HEK293T (cell line): Measurements from ENCODE around the gene TCHH.

Source experiments
- CTCF ChIA-PET: fragments of 350-600 bp; formaldehyde crosslinking; extraction: SDS; loops from one replicate; lab custom pipeline; 2021; ENCODE audit warnings: antibody characterized with exemption, inconsistent platforms; lab: Yijun Ruan, JAX
- POLR2A ChIA-PET: fragments of 350-600 bp; formaldehyde crosslinking; extraction: SDS; loops from one replicate; lab custom pipeline; 2020; ENCODE audit warnings: antibody characterized with exemption, inconsistent platforms; lab: Yijun Ruan, JAX
- DNase-seq: peaks from one replicate; pipeline ENCODE4 v3.0.0; 2012; ENCODE audit warnings: mixed read lengths; ENCODE audit errors: extremely low spot score
- ARNT ChIP-seq: fragments of 450-650 bp; IDR thresholded peaks from 2 replicates; pipeline ENCODE4 v1.6.1; 2017; ENCODE audit warnings: mild to moderate bottlenecking
- BHLHE40 ChIP-seq: fragments of 450-650 bp; IDR thresholded peaks from 2 replicates; pipeline ENCODE4 v1.6.1; 2016; ENCODE audit warnings: mild to moderate bottlenecking, moderate library complexity, borderline replicate concordance
- CTBP1 ChIP-seq: fragments of 450-650 bp; IDR thresholded peaks from 2 replicates; pipeline ENCODE4 v1.6.1; 2016; ENCODE audit warnings: borderline replicate concordance
- ELF4 ChIP-seq: fragments of 450-650 bp; IDR thresholded peaks from 2 replicates; pipeline ENCODE4 v1.6.1; 2017; ENCODE audit warnings: antibody characterized with exemption
- FOXA1 ChIP-seq: fragments of 450-650 bp; IDR thresholded peaks from 2 replicates; pipeline ENCODE4 v1.6.1; 2016; ENCODE audit warnings: mild to moderate bottlenecking
- FOXK2 ChIP-seq: fragments of 450-650 bp; IDR thresholded peaks from 2 replicates; pipeline ENCODE4 v1.6.1; 2016; ENCODE audit warnings: mild to moderate bottlenecking
- FOXM1 ChIP-seq: fragments of 450-650 bp; IDR thresholded peaks from 2 replicates; pipeline ENCODE4 v1.6.1; 2017; ENCODE audit warnings: mild to moderate bottlenecking, borderline replicate concordance
- HDGF ChIP-seq: fragments of 450-650 bp; IDR thresholded peaks from 2 replicates; pipeline ENCODE4 v1.6.1; 2017; ENCODE audit warnings: antibody characterized with exemption, borderline replicate concordance
- L3MBTL2 ChIP-seq: fragments of 450-650 bp; conservative IDR thresholded peaks from 2 replicates; pipeline ENCODE4 v1.6.1; 2016; ENCODE audit warnings: mild to moderate bottlenecking
- LEF1 ChIP-seq: fragments of 450-650 bp; IDR thresholded peaks from 2 replicates; pipeline ENCODE4 v1.6.1; 2017; ENCODE audit warnings: mild to moderate bottlenecking, borderline replicate concordance
- NFRKB ChIP-seq: fragments of 450-650 bp; IDR thresholded peaks from 2 replicates; pipeline ENCODE4 v1.6.1; 2016; ENCODE audit warnings: mild to moderate bottlenecking, moderate library complexity
- PKNOX1 ChIP-seq: fragments of 450-650 bp; IDR thresholded peaks from 2 replicates; pipeline ENCODE4 v1.6.1; 2016
- SP1 ChIP-seq: fragments of 450-650 bp; IDR thresholded peaks from 2 replicates; pipeline ENCODE4 v1.6.1; 2017
- SUZ12 ChIP-seq: fragments of 450-650 bp; IDR thresholded peaks from 2 replicates; pipeline ENCODE4 v1.6.1; 2016; ENCODE audit warnings: mild to moderate bottlenecking
- TARDBP ChIP-seq: fragments of 450-650 bp; IDR thresholded peaks from 2 replicates; pipeline ENCODE4 v1.6.1; 2016
- ZNF384 ChIP-seq: fragments of 450-650 bp; IDR thresholded peaks from 2 replicates; pipeline ENCODE4 v1.6.1; 2016

The TCHH gene

GRCh38 chr1:152112885-152113432 lies 2.3 kb downstream of the TCHH start:
- CTCF ChIA-PET = interaction anchor here (0.8 to 1.2 kb wide), 3 partner anchors 13 to 43 kb away, joined by 3 to 4 read pairs (median 3); no protein-coding TSS in a partner anchor
- POLR2A ChIA-PET = interaction anchor here (0.9 to 1.6 kb wide), 2 partner anchors 119 to 145 kb away, joined by 4 read pairs; partner anchors contain the start of gene S100A10
- DNase-seq = no peak
- TF ChIP-seq FOXK2 (no peak), BHLHE40 (no peak), ELF4 (no peak), L3MBTL2 (no peak)

GRCh38 chr1:152112101-152112884 lies 3.0 kb downstream of the TCHH start:
- DNase-seq = peak; percentile 46
- POLR2A ChIA-PET = interaction anchor here (0.6 to 1.6 kb wide), 6 partner anchors 75 to 852 kb away, joined by 3 to 4 read pairs (median 4); partner anchors contain the start of genes S100A10 and S100A11
- CTCF ChIA-PET = interaction anchor here (0.8 to 2.9 kb wide), 8 partner anchors 13 to 346 kb away, joined by 3 to 10 read pairs (median 4); no protein-coding TSS in a partner anchor
- TF ChIP-seq L3MBTL2 (peak; percentile 72), HDGF (no peak)

GRCh38 chr1:152111515-152111968 lies 3.7 kb downstream of the TCHH start:
- ChIA-PET POLR2A (interaction anchor here (0.6 to 1.9 kb wide), 7 partner anchors 58 to 851 kb away, joined by 3 to 5 read pairs (median 3); partner anchors contain the start of gene S100A11), CTCF (interaction anchor here (0.8 to 2.9 kb wide), 8 partner anchors 13 to 347 kb away, joined by 3 to 10 read pairs (median 4); no protein-coding TSS in a partner anchor)
- TF ChIP-seq L3MBTL2 (peak; percentile 87), HDGF (no peak)
- DNase-seq = peak; percentile 46

- TF ChIP-seq L3MBTL2 (peak; percentile 86), LEF1 (no peak)
- ChIA-PET POLR2A (interaction anchor here (0.7 to 3.4 kb wide), 8 partner anchors 26 to 850 kb away, joined by 3 to 23 read pairs (median 4); partner anchors contain the start of gene S100A11), CTCF (interaction anchor here (0.7 to 2.9 kb wide), 8 partner anchors 58 to 351 kb away, joined by 3 to 10 read pairs (median 4); no protein-coding TSS in a partner anchor)
- DNase-seq = peak; percentile 34
These were observed 4.3 kb downstream of the TCHH start for GRCh38 chr1:152110860-152111514.

- DNase-seq = peak; percentile 51
- CTCF ChIA-PET = interaction anchor here (0.7 to 2.9 kb wide), 9 partner anchors 57 to 352 kb away, joined by 3 to 10 read pairs (median 4); no protein-coding TSS in a partner anchor
- TF ChIP-seq BHLHE40 = no peak
- TF ChIP-seq L3MBTL2 = peak; percentile 66
These were observed 4.8 kb downstream of the TCHH start for GRCh38 chr1:152110365-152110859.

DNA sequence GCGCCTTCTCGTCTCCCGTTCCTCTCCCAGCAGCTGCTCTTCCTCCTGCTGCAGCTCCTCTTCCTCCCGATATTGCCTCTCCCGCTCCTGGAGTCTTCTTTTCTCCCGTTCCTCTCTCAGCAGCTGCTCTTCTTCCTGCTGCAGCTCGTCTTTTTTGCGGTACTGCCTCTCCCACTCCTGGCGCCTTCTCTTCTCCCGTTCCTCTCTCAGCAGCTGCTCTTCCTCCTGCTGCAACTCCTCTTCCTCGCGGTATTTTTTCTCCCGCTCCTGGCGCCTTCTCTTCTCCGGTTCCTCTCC lies 5.3 kb downstream of the TCHH start:
- ChIA-PET POLR2A (interaction anchor here (1.2 to 3.4 kb wide), 9 partner anchors 13 to 201 kb away, joined by 3 to 23 read pairs (median 5); partner anchors contain the start of genes S100A11 and THEM4), CTCF (interaction anchor here (0.7 to 2.9 kb wide), 10 partner anchors 57 to 464 kb away, joined by 3 to 12 read pairs (median 4); no protein-coding TSS in a partner anchor)
- no peak for DNase-seq
- no peak for TF ChIP-seq L3MBTL2
- no peak for TF ChIP-seq ARNT
- TF ChIP-seq NFRKB = no peak
- no peak for TF ChIP-seq CTBP1
- no peak for TF ChIP-seq ZNF384
- no peak for TF ChIP-seq FOXM1

More at GRCh38 chr1:152110365-152110859, 4.8 kb downstream of the TCHH start:
- POLR2A ChIA-PET = interaction anchor here (0.9 to 3.4 kb wide), 9 partner anchors 23 to 201 kb away, joined by 3 to 23 read pairs (median 5); partner anchors contain the start of genes S100A11 and THEM4

- ChIA-PET POLR2A (interaction anchor here (0.7 to 3.4 kb wide), 11 partner anchors 13 to 933 kb away, joined by 3 to 23 read pairs (median 4); partner anchors contain the start of genes S100A11 and THEM4), CTCF (interaction anchor here (0.6 to 2.9 kb wide), 10 partner anchors 19 to 465 kb away, joined by 3 to 12 read pairs (median 4); no protein-coding TSS in a partner anchor)
- DNase-seq = no peak
- TF ChIP-seq LEF1 (no peak), L3MBTL2 (peak; percentile 23)
These were observed 5.8 kb downstream of the TCHH start for GRCh38 chr1:152109231-152109997.

DNA sequence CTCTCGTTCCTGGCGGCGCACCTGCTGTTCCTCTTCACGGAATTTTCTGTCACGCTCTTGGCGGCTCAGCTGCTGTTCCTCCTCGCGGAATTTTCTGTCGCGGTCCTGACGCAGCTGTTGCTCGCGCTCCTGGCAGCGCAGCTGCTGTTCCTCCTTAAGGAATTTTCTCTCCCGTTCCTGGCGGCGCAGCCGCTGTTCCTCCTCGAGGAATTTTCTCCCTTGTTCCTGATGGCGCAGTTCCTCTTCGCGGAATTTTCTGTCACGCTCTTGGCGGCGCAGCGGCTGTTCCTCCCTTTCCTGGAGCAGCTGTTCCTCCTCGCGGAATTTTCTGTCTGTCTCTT lies 6.4 kb downstream of the TCHH start:
- CTCF ChIA-PET = interaction anchor here (0.6 to 2.4 kb wide), 5 partner anchors 18 to 350 kb away, joined by 3 to 12 read pairs (median 5); no protein-coding TSS in a partner anchor
- no peak for TF ChIP-seq ARNT
- TF ChIP-seq SUZ12 = no peak
- TF ChIP-seq ZNF384 = no peak
- no peak for TF ChIP-seq LEF1
- TF ChIP-seq HDGF = no peak
- no peak for TF ChIP-seq NFRKB
- no peak for TF ChIP-seq CTBP1
- no peak for TF ChIP-seq BHLHE40
- TF ChIP-seq FOXA1 = no peak
- no peak for TF ChIP-seq PKNOX1
- TF ChIP-seq SP1 = no peak
- TF ChIP-seq FOXK2 = no peak
- TF ChIP-seq FOXM1 = no peak
- TF ChIP-seq ELF4 = no peak
- no peak for TF ChIP-seq L3MBTL2
- TF ChIP-seq TARDBP = no peak
- no peak for DNase-seq
- POLR2A ChIA-PET = interaction anchor here (1.2 to 3.4 kb wide), 4 partner anchors 12 to 73 kb away, joined by 3 to 23 read pairs (median 5); partner anchors contain the start of gene S100A11
